AG09319 (cell line): ENCODE data around the gene COL23A1.

Experiments
- DNase-seq: peaks from one replicate; pipeline ENCODE4 v3.0.0-alpha.2; 2010; ENCODE audit warnings: low read depth; ENCODE audit errors: extremely low read depth
- CTCF ChIP-seq: IDR thresholded peaks from 2 replicates; pipeline ENCODE4 v1.5.1; 2011; ENCODE audit warnings: low read depth, mild to moderate bottlenecking, inconsistent platforms, low read length, moderate library complexity

The COL23A1 gene

GRCh38 chr5:178192787-178193186 lies 397.4 kb downstream of the COL23A1 start:
- no peak for TF ChIP-seq CTCF
- DNase-seq = no peak

GRCh38 chr5:178192244-178192643 lies 397.9 kb downstream of the COL23A1 start:
- DNase-seq = no peak
- TF ChIP-seq CTCF = no peak

- no peak for DNase-seq
- no peak for TF ChIP-seq CTCF
Measured at GRCh38 chr5:178191661-178192060, 398.5 kb downstream of the COL23A1 start.

- no peak for TF ChIP-seq CTCF
- DNase-seq = no peak
Measured at GRCh38 chr5:178189433-178189832, 400.8 kb downstream of the COL23A1 start.
